D721Med (cell line): ENCODE data around the gene CYP4F11.
"Not testable (repeated sequence)": the region's sequence is repeated elsewhere in the genome, so short reads cannot be mapped to it uniquely, and the experiment has no call there.

Experiments
- DNase-seq: peaks from one replicate; pipeline ENCODE4 v3.0.0; 2011; ENCODE audit warnings: low spot score; ENCODE audit not compliant: insufficient read length
- FAIRE-seq: peaks from 2 replicates; lab custom pipeline; 2011; peaks lifted over from hg19 to GRCh38; lab: Jason Lieb, UNC
- TF ChIP-seq, protein P1 (sequence below): IDR thresholded peaks from 2 replicates; pipeline ENCODE4 v1.5.1; 2012; ENCODE audit warnings: mild to moderate bottlenecking, control low read depth; ENCODE audit not compliant: insufficient read depth; ENCODE audit errors: missing control alignments

The CYP4F11 gene

DNA sequence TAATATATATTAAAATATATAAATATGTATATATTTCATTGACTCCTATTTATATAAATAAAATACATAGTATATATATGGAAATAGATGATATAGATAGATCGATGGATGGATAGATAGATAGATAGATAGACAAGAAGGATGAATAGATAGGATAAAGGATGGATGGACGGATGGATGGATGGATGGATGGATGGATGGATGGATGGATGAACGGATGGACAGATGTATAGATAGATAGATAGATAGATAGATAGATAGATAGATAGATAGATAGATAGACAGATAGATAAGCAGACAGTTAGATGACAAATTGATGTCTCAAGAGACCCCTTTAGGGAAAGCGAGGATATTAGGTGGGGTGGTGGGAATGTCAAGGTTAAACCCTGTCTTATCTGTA lies 15.1 kb downstream of the CYP4F11 start:
- FAIRE-seq = no peak
- TF ChIP-seq, protein P1, sequence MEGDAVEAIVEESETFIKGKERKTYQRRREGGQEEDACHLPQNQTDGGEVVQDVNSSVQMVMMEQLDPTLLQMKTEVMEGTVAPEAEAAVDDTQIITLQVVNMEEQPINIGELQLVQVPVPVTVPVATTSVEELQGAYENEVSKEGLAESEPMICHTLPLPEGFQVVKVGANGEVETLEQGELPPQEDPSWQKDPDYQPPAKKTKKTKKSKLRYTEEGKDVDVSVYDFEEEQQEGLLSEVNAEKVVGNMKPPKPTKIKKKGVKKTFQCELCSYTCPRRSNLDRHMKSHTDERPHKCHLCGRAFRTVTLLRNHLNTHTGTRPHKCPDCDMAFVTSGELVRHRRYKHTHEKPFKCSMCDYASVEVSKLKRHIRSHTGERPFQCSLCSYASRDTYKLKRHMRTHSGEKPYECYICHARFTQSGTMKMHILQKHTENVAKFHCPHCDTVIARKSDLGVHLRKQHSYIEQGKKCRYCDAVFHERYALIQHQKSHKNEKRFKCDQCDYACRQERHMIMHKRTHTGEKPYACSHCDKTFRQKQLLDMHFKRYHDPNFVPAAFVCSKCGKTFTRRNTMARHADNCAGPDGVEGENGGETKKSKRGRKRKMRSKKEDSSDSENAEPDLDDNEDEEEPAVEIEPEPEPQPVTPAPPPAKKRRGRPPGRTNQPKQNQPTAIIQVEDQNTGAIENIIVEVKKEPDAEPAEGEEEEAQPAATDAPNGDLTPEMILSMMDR = no peak
- no peak for DNase-seq

DNA sequence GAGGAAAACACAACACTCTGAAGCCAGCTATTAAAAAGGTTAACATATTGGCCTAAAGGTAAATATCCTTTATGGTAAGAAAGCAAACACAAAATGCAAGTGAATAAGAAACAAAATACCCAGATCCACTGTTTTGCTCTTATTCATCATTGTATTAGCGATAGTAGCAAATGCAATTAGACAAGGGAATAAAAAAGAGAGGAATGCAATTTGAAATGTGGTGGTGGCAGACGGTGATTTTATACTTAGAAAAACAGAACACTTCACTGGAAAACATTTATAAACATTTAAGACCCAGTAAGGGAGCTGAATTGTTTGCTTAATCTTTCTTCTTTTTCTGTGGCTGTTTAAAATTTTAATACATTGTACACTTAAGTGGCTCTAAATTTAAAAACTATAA lies 19.2 kb downstream of the CYP4F11 start:
- FAIRE-seq (no peak), DNase-seq (no peak)
- TF ChIP-seq, protein P1 = no peak

DNA sequence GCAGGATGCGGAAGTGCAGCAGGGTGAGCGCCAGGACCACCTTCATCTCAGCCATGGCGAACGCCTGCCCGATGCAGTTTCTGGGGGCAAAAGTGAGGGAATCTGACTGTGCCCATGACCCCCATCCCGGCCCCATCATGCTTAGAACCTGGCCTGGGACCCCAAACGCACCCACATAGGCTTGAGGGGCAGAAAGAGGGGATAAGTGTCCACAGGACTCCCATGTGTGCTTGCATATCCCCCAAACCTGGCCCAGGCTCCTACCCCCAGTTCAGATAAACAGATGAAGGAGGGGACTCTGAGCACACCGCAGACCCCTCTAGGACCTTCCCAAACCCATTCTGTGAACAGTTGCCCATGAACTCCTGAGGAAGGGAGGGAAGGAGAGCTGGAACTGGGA lies 20.5 kb downstream of the CYP4F11 start:
- FAIRE-seq = no peak
- no peak for DNase-seq
- TF ChIP-seq, protein P1 = no peak

DNA sequence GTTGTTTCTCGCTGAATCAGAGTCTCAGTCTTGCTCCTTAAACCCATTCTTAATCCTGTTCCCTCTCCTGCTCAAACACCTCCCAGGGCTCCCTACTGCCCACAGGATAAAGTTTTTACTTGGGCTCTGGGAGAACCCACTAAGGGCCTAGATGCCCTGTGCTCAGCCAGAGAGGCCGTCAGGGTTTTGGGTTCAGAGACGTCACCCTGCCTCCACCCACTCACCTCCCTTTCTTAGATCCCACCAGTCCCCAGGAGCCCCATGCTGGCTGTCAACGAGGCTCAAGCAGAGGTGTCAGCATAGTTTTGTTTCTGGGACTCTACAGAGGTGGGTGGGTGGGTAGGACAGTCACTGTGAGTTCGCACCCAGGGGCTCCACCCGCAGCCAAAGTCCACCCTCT lies 20.9 kb downstream of the CYP4F11 start:
- DNase-seq (no peak), FAIRE-seq (no peak)
- TF ChIP-seq, protein P1 = no peak

DNA sequence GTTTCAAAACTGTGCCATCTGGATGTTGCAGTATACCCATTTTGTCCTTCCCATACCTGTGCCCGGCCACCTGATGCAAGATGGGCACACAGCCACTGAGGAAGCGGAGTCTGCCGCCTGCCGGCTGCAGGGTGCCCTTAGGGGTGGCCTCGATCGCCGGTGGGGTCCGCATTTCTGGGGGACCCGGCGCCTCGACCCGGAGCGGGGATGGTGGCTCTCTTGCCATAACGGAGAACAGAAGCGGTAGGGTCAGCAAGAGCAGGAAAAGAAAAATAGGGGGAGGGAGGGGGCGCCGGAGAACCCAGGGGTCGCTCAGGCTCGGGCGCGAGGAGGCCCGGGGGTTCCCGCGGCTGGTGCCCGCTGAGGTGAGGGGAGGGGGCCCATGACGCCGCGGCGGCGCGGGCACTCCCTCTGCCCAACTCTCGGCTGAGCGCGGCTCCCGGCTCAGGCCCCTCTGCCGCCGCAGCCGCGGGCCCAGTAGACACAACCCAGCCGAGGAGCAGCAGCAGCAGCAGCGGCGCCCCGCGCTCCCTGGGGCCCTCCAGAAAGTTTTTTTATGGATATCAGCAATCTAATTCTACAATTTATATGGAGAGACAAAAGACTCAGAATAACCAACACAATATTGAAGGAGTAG lies 22.6 kb downstream of the CYP4F11 start:
- no peak for FAIRE-seq
- no peak for DNase-seq
- TF ChIP-seq, protein P1 = no peak

DNA sequence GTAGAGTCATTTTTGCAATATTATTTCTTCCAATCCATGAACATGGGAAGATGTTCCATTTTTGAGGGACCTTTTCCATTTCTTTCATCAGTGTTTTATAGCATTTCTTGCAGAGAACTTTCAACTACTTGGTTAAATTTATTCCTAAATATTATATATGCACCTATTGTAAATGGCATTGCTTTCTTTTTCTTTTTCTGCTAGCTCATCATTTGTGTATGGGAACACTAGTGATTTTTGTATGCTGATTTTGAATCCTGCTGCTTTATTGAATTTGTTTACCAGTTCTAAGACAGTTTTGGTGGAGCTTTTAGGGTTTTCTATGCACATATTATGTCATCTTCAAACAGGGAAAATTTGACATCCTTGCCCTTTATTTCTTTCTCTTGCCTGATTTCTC lies 29.3 kb downstream of the CYP4F11 start:
- DNase-seq (no peak), FAIRE-seq (no peak)
- TF ChIP-seq, protein P1 = no peak

DNA sequence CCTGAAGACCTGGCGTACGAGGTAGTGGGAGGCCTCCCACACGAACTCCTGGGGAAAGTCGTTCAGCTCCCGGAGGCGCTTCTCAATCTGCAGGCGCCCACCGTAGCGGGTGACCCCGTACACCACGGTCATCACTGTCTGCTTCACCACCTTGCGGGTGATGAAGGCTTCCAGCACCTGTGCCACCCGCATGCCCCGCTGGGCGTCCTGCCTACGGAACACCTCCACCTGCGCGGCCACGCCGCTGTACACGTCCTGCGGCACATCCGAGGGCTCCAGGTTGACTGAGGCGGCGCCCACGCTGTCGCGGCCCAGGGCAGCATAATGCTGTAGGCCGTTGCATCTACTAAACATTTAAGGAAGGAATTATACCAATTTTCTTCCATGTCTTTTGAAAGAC lies 31.4 kb downstream of the CYP4F11 start:
- not testable (repeated sequence) for FAIRE-seq

More for the DNA sequence above, 31.4 kb downstream of the CYP4F11 start:
- DNase-seq = not testable (repeated sequence)
